Ishikawa (cell line): ENCODE measurements around the gene MGAT3.

Source experiments
- EP300 ChIP-seq: IDR thresholded peaks from 2 replicates; pipeline ENCODE4 v1.6.1; 2012; ENCODE audit warnings: borderline replicate concordance
- TAF1 ChIP-seq: IDR thresholded peaks from 2 replicates; pipeline ENCODE4 v1.6.1; 2012; ENCODE audit warnings: low read depth, mild to moderate bottlenecking
- YY1 ChIP-seq: IDR thresholded peaks from 2 replicates; pipeline ENCODE4 v1.6.1; 2012; ENCODE audit warnings: low read depth

DNA sequence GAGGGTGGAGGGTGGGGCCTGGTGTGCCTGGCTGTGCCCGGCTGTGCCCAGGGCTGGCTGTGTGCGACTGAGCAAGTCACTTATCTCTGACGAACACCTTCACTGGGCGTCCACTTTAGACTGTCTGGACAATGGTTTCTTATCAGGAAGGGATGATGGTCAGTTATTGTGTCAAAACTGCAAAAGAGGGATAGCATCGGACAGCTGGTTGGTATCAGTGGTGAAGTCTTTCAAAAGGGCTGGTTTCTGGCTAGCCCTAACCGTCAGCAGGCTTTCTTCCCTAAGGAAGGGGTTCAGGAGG lies 4.1 kb upstream of the MGAT3 start:
- TF ChIP-seq TAF1: no peak
- no peak for TF ChIP-seq EP300
- no peak for TF ChIP-seq YY1
